Jurkat, Clone E6-1 (cell line): ENCODE measurements around the gene NBL1. TPM values are rescaled to one million over a fixed set of nuclear protein-coding genes. Genes with fewer than 3 reads are reported as not detected.

ENCODE experiments used
- DNase-seq: peaks from one replicate; pipeline ENCODE4 v3.0.0-alpha.2; 2011; ENCODE audit warnings: low read depth, low spot score
- H3K4me3 ChIP-seq: 2 replicates; pipeline ENCODE4 v1.5.1; 2011; ENCODE audit warnings: mild to moderate bottlenecking, low read length, control low read depth, moderate library complexity
- polyA plus RNA-seq: library from polyadenylated mRNA; unstranded; fragments of >200 nt; gene quantifications from one replicate; pipeline ENCODE4 v1.2.1, GENCODE V29; 2012; ENCODE audit warnings: missing spikeins; ENCODE audit not compliant: insufficient read length, insufficient read depth

NBL1 gene, protein sequence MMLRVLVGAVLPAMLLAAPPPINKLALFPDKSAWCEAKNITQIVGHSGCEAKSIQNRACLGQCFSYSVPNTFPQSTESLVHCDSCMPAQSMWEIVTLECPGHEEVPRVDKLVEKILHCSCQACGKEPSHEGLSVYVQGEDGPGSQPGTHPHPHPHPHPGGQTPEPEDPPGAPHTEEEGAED
- 25.4 TPM for polyA plus RNA-seq

DNA sequence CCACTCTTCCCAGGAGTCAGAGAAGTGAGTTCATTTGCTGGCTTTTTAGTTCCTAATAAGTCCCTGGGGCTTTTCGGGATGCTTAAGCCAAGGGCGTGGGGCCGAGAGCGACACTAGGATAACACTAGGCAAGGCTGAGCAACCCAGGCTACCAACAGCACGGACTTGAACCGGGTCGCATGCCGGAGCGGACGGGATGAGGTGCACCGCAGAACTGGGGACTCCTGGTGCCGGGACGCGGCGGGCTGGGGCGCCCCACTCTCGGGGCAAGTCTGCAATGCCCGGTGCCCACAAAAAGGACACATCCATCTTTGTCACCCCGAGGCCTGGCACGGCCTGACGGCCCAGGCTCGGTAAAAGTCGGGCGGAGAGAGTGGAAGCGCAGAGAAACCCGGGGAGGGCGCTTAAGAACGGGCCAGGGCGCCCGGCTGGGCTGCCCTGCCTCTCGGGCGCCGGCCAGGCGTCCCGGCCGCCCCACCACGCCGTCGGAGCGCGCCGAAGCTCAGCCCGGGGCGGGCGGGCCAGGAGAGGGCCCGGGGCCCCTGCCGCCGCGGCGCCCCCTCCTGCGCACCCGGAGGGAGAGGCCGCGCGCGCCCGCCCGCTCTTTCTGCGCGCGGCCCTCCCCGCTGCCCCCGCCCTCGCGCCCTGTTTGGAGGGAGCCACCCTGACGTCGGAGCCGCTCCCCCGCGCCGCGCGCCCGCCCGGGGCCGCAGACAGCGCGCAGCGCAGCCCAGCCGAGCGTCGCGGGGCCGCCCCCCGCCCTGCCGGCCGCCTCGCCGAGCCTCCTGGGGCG lies at the start of gene NBL1:
Gene NBL1 (plus strand): TSS at position 710 of the 793 bp plus-strand sequence. CDS start 10,720 bp downstream, outside the sequence.
- DNase-seq = no peak
- peak within 1 kb of the TSS; percentile 47 for H3K4me3 ChIP-seq

DNA sequence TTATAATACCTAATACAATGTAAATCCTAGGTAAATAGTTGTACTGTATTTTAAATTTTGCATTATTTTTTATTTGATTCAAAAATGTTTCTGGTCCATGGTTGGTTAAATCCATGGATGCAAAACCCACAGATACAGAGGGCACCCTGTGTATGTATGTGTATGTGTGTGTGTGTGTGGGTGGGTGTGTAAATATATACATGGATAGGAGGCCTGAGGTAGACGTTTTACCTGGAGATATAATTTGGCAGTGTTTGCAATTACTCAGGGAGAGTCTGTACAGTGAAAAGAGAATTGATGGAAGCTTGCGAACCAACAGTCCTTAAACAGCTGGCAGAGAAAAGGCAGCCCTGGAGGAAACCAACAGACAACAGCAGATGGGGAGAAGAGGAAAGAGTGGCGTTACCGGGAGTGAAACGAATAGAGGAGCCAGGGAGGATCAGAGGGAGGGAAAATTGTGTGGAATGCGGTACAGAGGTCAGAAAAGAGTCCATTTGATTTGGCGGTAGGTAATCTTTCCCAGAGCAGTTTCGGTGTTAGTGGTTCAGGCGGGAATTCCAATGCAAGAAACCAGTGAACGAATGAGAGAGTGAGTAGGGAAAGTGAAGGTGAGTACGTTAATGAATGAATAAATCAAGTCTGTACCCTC lies 47.9 kb upstream of the NBL1 start:
- DNase-seq = no peak
- H3K4me3 ChIP-seq = peak overlapping the region; percentile 84

DNA sequence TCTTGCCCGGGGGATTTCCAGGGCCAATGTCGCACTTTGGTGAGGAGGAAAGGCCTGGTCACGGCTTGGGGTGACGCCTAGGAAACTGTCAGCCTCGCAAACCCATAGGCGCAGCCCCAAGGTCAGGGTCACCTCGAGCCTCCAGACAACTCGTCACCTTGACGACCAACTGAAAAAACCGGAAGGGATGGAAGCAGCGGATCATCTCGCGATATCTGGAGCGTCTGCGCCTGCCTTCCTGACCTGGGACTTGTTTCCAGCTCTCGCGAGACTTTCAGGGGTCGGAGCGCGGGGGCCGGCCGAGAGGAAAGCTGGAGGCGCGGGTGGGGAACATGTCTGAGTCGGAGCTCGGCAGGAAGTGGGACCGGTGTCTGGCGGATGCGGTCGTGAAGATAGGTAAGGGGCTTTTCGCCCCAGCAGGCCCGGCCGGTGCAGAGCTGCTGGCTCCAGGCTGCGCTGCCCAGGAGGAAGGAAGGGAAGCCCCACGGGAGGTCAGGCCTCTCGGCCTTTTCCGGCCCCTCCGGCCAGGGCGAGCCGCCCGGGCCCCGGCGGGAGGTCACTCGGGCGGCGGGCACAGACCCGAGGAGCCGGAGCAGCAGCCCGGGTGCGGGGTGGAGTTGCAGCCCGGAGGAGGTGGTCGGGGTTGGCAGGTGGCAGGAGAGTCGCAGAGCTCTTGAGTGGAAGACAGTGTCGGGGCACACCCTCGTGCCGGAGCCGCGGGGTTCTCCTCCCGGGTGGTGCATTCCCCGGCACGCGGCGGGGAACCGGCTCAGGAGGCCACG lies 47.2 kb upstream of the NBL1 start:
- peak overlapping the region; percentile 84 for H3K4me3 ChIP-seq

DNA sequence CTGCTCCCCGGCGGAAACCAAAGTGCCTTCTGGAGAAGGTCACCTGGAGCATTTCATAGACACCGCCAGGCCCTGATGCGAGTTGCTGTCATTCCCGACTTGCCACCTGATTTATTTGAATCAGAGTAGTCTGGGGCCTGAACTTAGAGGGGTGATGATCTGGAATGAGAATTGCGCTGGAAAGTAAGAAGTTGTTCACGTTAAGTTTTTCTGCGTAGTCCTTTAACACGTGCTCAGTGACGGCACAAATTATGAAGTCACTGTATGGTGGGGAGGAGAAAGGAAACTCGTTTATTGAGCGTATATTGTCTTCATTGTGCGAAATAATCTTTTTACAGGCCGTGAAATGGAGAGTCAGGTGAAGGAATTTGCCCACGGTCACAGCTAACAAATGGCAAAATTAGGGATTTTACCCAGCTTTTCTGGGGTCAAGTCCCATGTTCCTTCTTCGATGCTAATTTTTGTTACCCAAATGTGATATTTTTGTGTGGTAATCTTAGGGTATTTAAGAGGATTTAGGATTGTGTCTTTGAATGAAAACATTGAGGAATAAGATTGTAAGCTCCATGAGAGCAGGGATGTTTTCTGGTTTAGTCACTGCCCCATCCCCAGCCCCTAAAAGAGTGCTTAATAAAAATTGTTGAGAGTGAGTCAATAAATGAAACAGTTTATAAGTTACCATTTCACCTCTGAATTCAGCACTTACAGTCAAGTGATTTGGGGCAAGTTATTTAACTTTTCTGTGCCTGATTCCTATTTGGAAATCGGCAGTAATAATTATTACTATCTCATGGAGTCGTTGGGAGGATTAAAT lies 46.4 kb upstream of the NBL1 start:
- peak; percentile 61 for DNase-seq
- peak overlapping the region; percentile 84 for H3K4me3 ChIP-seq

More for the DNA sequence above, 47.2 kb upstream of the NBL1 start:
- DNase-seq = peak; percentile 94

DNA sequence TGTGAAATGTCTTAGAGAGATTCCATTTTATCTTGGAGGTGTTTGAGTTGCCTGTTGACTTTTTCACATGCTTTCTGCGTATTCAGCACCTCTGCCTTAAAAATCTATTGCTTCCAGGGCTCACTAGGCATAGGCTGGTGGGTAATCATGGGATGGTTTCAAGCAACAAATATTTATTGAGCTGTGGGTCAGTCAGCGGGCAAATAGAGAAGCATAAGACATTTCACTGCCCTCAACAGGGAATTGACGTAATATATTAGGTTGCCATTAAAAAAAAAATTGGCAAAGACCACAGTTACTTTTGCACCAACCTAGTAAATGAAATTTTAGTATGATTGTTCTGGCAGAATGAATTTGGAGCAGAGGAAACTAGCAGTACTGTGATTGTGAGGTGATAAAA lies 44.3 kb upstream of the NBL1 start:
- H3K4me3 ChIP-seq = no peak overlapping the region
- DNase-seq = no peak

DNA sequence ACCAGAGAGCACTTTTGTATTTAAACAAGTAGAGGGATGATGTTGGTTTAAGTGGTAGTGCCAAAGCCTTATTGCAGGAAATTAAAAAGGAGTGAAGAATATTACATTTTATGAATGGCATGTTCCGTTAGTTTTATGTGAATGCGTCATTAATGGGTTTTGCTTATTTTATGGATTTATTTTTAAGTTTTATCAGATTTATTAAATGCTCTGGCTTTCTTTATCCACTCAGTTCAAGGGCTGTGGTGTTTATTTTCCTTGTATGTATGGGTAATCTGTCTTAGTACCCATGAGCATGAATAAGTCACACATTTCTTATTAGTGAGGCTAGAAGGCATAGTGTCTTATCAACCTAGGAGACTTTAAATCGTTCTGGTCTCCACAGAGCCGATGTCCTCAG lies 41.6 kb upstream of the NBL1 start:
- no peak overlapping the region for H3K4me3 ChIP-seq
- DNase-seq = no peak

DNA sequence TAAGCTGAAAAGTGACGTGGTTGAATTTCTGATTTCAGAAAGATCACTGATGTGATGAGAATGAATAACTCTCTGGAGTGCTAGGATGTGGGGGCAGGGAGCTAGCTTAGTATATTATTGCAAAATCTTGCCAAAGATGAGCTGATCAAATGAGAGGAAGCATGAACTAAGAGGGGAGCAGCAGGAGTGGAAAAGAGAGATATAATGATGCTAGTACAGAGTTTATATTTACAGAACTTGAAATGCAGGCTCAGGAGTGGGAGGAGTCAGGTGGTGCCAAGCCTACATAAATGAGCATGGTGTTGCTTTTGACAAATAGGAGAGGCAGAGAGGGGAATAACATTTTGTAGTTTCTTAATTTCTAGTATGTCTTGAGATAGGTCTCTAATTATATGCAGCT lies 38.1 kb upstream of the NBL1 start:
- no peak for DNase-seq
- H3K4me3 ChIP-seq = no peak overlapping the region

DNA sequence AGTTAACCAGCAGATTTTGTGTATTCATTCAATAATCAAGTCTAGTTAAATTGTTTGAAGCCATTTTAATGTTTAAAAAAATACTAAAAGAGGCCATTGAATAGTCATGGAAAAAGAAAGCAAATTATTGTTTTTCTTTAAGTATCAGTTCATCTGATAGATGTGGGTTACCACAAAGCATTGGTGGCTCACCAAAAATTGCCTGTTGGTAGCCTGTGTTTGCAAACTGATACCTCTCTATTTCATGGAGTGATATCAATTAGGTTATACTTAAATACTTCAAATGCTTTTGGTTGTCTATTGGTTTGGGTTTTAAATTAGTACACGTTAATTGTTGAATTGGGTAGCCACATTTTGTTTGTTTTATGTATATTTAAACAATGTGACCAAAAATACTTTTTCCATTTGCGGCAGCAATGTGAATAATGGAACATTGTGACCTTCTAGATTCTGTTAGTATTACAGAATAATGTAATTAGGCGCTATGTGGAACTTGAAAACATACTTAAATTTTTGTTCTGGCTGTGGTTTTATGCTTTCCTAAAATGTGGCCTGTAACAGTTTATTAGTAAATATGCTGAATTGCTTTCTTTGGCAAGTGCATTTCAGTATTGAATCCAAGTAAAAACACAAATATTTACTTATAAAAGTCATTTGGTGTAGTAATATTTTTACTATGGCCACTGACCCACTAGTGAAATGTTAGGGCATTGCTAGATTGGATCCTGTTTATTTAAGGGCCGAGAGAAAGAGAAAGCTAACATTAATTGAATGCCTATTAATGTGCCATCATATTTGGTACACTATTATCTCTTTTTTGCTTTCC lies 37.1 kb upstream of the NBL1 start:
- DNase-seq = peak; percentile 44
- H3K4me3 ChIP-seq = no peak overlapping the region

DNA sequence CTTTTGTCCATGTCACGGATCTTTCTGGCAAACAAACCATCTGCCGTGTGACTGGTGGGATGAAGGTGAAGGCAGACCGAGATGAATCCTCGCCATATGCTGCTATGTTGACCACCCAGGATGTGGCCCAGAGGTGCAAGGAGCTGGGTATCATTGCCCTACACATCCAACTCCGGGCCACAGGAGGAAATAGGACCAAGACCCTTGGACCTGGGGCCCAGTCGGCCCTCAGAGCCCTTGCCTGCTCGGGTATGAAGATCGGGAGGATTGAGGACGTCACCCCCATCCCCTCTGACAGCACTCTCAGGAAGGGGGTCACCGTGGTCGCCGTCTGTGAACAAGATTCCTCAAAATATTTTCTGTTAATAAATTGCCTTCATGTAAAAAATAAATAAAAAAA lies 35.9 kb upstream of the NBL1 start:
- no peak overlapping the region for H3K4me3 ChIP-seq
- DNase-seq = no peak

DNA sequence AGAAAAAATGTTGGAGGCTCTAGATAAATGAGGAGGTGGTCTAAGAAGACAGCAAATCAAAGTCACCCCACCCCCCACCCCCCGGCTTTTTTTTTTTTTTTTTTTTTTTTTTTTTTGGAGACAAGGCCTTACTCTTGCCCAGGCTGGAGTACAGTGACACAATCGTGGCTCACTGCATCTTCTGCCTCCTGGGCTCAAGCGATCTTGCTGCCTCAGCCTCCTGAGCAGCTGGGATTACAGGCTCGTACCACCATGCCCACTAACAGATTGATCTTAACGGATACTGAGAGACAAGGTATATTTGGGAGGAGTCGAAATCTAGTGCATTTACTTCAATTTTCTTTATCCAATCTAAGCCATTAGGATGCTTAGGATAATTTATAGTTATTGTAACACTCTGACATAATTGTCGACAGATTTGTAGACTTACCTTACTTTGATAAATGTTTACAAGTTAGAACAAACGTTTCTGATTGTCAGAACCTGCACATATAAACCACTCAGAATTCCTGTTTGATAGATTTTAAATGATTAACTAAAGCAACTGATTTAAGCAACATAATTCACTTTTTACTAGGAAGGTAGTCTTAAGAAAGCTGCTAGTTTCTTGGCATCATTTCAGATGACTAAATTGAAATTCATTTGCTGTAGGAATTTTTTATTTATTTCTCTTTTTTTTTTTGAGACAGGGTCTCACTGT lies 33.7 kb upstream of the NBL1 start:
- no peak for DNase-seq
- H3K4me3 ChIP-seq = no peak overlapping the region

DNA sequence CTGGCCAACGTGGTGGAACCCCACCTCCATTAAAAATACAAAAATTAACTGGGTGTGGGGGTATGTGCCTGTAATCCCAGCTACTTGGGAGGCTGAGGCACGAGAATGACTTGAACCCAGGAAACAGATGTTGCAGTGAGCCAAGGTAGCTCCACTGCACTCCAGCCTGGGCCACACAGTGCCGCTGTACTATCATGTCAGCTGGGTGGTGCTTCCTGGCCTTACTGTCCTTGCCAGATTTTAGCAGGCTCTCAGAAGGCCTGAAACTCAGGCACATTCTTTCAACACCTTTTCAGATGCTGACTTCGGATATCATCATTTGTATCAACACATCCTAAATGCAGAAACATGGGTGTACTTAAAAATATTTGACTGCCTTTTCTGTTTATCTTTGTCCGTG lies 31.6 kb upstream of the NBL1 start:
- H3K4me3 ChIP-seq = no peak overlapping the region
- no peak for DNase-seq

DNA sequence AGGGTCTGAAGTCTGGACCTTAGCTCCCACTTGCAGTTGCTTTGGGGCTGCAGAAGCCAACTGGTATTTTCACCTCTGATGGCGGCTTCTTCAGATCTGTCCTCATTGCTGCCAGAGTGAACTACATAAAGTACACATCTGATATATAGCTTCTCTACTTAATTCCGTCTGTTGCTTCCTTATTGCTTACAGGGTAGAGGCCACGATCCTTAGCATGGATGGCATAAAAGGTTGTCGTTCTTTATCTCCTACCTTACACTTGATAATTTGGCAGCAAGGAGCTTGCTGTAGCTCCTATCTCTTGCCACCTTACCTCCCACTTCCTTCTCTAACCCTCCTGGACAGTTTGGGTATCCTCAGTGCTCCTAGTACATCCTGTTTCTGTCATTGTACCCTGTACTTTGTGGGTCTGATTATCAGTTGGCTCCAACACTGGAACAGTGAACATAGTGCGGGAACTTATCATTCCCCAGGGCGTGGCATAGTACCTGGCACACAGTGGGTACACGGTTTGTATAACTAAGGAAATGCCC lies 30.9 kb upstream of the NBL1 start:
- no peak for DNase-seq
- H3K4me3 ChIP-seq = no peak overlapping the region

DNA sequence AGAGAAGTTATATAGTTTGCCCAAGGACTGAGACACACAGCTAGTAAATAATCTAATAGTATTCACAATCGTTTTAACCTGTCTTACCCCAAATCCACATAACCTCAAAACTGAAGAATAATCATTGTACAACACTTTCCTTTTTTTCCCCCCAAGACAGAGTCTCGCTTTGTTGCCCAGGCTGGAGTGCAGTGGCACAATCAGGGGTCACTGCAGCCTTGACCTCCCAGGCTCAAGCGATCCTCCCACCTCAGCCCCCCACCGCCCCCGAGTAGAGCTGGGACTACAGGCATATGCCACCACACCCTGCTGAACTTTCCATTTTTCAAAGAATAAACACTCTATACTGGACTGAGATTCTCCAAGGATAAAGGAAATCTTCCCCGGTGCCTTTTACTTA lies 28.7 kb upstream of the NBL1 start:
- DNase-seq = no peak
- H3K4me3 ChIP-seq = no peak overlapping the region

DNA sequence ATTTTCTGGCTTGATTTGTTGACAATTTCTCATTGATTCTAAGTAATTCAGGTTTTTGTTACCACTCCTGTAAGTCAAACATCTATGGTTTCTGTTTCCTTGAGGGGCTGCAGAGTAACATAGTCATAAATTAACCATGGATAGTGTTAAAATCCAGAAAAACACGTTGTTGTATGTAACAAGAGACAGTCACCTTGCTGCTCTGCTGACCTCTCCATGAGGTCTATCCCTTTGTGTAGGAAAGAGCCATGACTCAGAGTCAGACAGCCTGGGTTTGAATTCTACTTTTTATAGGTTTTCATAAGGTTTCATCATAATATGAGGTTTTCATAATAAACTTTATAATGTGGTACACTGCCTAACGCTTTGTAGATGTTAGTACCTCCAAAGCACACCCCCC lies 27.6 kb upstream of the NBL1 start:
- no peak overlapping the region for H3K4me3 ChIP-seq
- DNase-seq = no peak

DNA sequence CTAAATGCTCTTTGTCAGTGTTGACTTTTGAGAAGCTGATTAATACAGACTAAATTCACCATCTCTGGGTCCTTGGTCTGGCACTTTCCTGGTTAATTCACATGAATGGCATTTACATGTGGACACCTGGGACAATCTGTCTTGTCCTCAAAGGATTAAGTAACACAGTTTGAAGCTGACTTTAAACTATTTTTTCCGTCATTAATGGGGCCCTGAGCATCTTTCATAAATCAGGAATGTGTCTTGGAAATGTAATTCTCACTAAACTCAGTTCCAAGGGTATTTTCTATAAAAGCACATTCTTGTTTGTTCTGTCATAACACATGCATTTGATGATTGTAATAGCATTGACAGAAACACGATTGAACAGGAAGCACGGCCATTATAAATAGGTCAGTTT lies 26.7 kb upstream of the NBL1 start:
- no peak for DNase-seq
- H3K4me3 ChIP-seq = no peak overlapping the region

DNA sequence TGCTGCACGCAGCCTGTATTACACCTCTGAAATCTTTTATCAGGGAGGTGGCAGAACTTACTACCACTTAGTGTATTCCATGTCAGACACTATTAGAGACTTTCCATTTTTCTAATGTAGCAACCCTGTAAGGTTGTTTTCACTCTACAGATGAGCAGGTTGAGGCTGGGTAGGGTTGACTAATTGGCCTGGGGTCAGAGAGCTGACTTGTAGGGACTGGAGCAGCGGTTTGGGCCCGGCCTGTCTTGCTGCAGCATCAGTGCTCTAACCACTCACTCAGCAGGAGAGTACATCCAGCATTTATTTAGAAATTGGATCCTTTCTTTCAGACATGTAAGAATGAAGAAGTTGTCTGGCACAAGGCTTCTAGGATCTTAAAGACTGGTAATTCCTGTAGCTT lies 25.7 kb upstream of the NBL1 start:
- H3K4me3 ChIP-seq = no peak overlapping the region
- DNase-seq = no peak

DNA sequence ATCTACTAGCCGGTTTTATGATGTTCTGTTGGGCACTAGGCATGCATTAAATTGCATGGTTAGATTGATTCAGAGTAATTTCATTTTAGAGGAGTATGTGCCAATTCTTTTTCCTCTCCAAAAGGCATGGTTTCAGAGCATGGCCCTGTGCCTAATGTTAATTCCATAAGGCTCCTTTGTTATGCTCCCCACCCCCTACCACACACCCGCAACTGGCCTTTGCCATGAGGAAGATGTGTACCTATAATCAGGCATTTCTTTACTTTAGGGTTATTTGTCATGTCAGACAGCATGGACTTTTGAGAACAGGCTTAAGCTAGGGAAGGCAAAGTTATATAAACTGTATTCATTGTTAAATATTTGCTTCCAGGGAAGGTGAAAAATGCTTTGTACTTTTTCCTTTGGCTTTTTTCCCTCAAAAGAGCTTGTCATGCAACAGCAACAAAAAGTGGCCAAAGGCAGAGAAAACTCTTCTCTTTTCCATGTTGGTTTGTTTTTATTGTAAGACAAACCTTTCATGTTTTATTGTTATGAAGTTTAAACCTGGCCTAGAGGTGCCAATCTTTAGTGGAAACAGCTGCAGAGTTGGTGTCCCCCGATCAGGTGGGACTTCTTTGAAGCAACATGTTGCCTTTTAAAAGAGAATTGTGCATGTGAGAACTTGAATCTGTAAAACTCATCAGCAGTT lies 24.3 kb upstream of the NBL1 start:
- no peak for DNase-seq
- H3K4me3 ChIP-seq = no peak overlapping the region
